Measurements from ENCODE around the gene TMEM237.

- TF ChIP-seq, protein P1, sequence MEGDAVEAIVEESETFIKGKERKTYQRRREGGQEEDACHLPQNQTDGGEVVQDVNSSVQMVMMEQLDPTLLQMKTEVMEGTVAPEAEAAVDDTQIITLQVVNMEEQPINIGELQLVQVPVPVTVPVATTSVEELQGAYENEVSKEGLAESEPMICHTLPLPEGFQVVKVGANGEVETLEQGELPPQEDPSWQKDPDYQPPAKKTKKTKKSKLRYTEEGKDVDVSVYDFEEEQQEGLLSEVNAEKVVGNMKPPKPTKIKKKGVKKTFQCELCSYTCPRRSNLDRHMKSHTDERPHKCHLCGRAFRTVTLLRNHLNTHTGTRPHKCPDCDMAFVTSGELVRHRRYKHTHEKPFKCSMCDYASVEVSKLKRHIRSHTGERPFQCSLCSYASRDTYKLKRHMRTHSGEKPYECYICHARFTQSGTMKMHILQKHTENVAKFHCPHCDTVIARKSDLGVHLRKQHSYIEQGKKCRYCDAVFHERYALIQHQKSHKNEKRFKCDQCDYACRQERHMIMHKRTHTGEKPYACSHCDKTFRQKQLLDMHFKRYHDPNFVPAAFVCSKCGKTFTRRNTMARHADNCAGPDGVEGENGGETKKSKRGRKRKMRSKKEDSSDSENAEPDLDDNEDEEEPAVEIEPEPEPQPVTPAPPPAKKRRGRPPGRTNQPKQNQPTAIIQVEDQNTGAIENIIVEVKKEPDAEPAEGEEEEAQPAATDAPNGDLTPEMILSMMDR (IDR thresholded peaks at IDR 0.05), result no peak
- TF ChIP-seq EZH2 (IDR thresholded peaks at IDR 0.05) (no peak), EZH2phosphoT487 (IDR thresholded peaks at IDR 0.05) (no peak)
Measured at GRCh38 chr2:201580486-201580885, 62.8 kb downstream of the TMEM237 start.

All from neural progenitor cell (in vitro differentiated cells).